PFSK-1 (cell line): Measurements from ENCODE around the gene ING2.

Experiments used
- FOXP2 ChIP-seq: optimal IDR thresholded peaks from 2 replicates; pipeline ENCODE3; 2011; ENCODE audit warnings: borderline replicate concordance, control low read depth, inconsistent platforms; ENCODE audit not compliant: insufficient read depth; ENCODE audit errors: extremely low read length, extremely low read depth
- POLR2AphosphoS5 ChIP-seq: IDR thresholded peaks from 2 replicates; pipeline ENCODE4 v1.6.1; 2012; ENCODE audit warnings: low read depth, mild to moderate bottlenecking, control low read depth, low read length, moderate library complexity
- REST ChIP-seq, 2 experiments: IDR thresholded peaks; 2 replicates each; pipeline versions ENCODE4 v1.6.1 to v1.8.0; 2011 to 2012; ENCODE audit warnings: low read depth in 2 of 2, low read length in 2 of 2, control low read depth in 1 of 2, inconsistent platforms in 1 of 2, mild to moderate bottlenecking in 1 of 2, moderate library complexity in 1 of 2; ENCODE audit not compliant: insufficient read depth in 1 of 2
- SIN3A ChIP-seq: IDR thresholded peaks from 2 replicates; pipeline ENCODE4 v1.6.1; 2012; ENCODE audit warnings: mild to moderate bottlenecking, low read length, moderate library complexity, borderline replicate concordance; ENCODE audit not compliant: insufficient read depth
- TAF1 ChIP-seq: IDR thresholded peaks from 2 replicates; pipeline ENCODE4 v1.6.1; 2012; ENCODE audit warnings: low read length, control low read depth, borderline replicate concordance; ENCODE audit not compliant: insufficient read depth

Gene ING2

GRCh38 chr4:183505611-183506388, 942 bp downstream of the ING2 start:
- TF ChIP-seq POLR2AphosphoS5 (peak; percentile 81), TAF1 (0 out of 2 replicates have a peak, but pooled peaks have one; percentile 28), FOXP2 (peak; percentile 54), REST (IDR thresholded peaks at IDR 0.05; ENCODE audit: insufficient read depth in 1 of 2, low read depth in 2 of 2, low read length in 2 of 2) (no peak), SIN3A (peak; percentile 99; the same call in 1 of the 2 replicates)

GRCh38 chr4:183506389-183506735, 1.5 kb downstream of the ING2 start:
- no peak for TF ChIP-seq REST (IDR thresholded peaks at IDR 0.05; ENCODE audit: insufficient read depth in 1 of 2, low read depth in 2 of 2, low read length in 2 of 2)
- no peak for TF ChIP-seq TAF1
- no peak for TF ChIP-seq FOXP2
- no peak; the same call in 1 of the 2 replicates for TF ChIP-seq SIN3A
- no peak for TF ChIP-seq POLR2AphosphoS5

GRCh38 chr4:183507925-183508696, 3.3 kb downstream of the ING2 start:
- no peak for TF ChIP-seq FOXP2
- TF ChIP-seq REST (IDR thresholded peaks at IDR 0.05; ENCODE audit: insufficient read depth in 1 of 2, low read depth in 2 of 2, low read length in 2 of 2): no peak
- TF ChIP-seq SIN3A: no peak
- TF ChIP-seq POLR2AphosphoS5: no peak
- TF ChIP-seq TAF1: no peak

- TF ChIP-seq REST (IDR thresholded peaks at IDR 0.05; ENCODE audit: insufficient read depth in 1 of 2, low read depth in 2 of 2, low read length in 2 of 2) (no peak), SIN3A (no peak), FOXP2 (no peak), POLR2AphosphoS5 (no peak), TAF1 (no peak)
Observed at GRCh38 chr4:183508697-183509335, 4.0 kb downstream of the ING2 start.
